ENCODE data around the gene AP4M1. TPM values are rescaled to one million over a fixed set of nuclear protein-coding genes. Genes with fewer than 3 reads are reported as not detected.

Gene AP4M1
- total RNA-seq, 4 donors from 2014 or later: 7.2 to 20.6 (median 9.8) TPM

GRCh38 chr7:100155553-100156317 lies 54.3 kb downstream of the AP4M1 start:
- ATAC-seq (ENCODE audit: low FRiP score): no peak
- TF ChIP-seq CTCF (IDR thresholded peaks at IDR 0.05): no peak
- no peak for DNase-seq (ENCODE audit: low spot score)

GRCh38 chr7:100156331-100157068 lies 55.1 kb downstream of the AP4M1 start:
- no peak for DNase-seq (ENCODE audit: low spot score)
- no peak for ATAC-seq (ENCODE audit: low FRiP score)
- TF ChIP-seq CTCF (IDR thresholded peaks at IDR 0.05): no peak

- no peak for DNase-seq (ENCODE audit: low spot score)
- no peak for ATAC-seq (ENCODE audit: low FRiP score)
- no peak for TF ChIP-seq CTCF (IDR thresholded peaks at IDR 0.05)
Observed at GRCh38 chr7:100157069-100157333, 55.6 kb downstream of the AP4M1 start.

GRCh38 chr7:100157334-100158228 lies 56.1 kb downstream of the AP4M1 start:
- DNase-seq (ENCODE audit: low spot score): peak; percentile 70
- peak; percentile 77 for ATAC-seq (ENCODE audit: low FRiP score)
- no peak for TF ChIP-seq CTCF (IDR thresholded peaks at IDR 0.05)

Small RNA genes within 50 kb of the gene (small RNA-seq; reads per million reads assigned to genes)
- gene MIR106B (30.0 reads per million, percentile 94 among the genes with 10 or more reads in this experiment), gene MIR25 (492 reads per million, percentile 98 among the genes with 10 or more reads in this experiment), gene MIR93 (66.5 reads per million, percentile 96 among the genes with 10 or more reads in this experiment)

Other genes starting within 250 kb of the AP4M1 start
- gene OR2AE1, start 224.6 kb upstream of the AP4M1 start, total RNA-seq: 1 to 10 TPM in 1 of 4 donors, under 1 TPM in 1, not detected in 2; 0.72 to 1.2 TPM
- 10 to 100 TPM; 28.8 to 45.2 (median 35.1) TPM for gene TRIM4, start 182.1 kb upstream of the AP4M1 start, total RNA-seq
- gene GJC3, start 172.0 kb upstream of the AP4M1 start, total RNA-seq: under 1 TPM in 2 of 4 donors, not detected in 2; 0.63 to 0.74 TPM
- gene AZGP1, start 125.6 kb upstream of the AP4M1 start, total RNA-seq: 100 to 1,000 TPM in 1 of 4 donors, 10 to 100 TPM in 3; 70.9 to 155 (median 92.1) TPM
- 10 to 100 TPM; 21.5 to 34.5 (median 28.0) TPM for gene ZKSCAN1, start 86.0 kb upstream of the AP4M1 start, total RNA-seq
- gene ZSCAN21, start 51.9 kb upstream of the AP4M1 start, total RNA-seq: 10 to 100 TPM; 11.4 to 14.7 (median 12.4) TPM
- 10 to 100 TPM; 14.5 to 25.4 (median 17.9) TPM for gene ZNF3, start 19.9 kb upstream of the AP4M1 start, total RNA-seq
- gene COPS6, start 12.7 kb upstream of the AP4M1 start, total RNA-seq: 10 to 100 TPM; 41.6 to 69.0 (median 50.0) TPM
- 10 to 100 TPM; 17.6 to 42.7 (median 28.7) TPM for gene MCM7, start 246 bp upstream of the AP4M1 start, total RNA-seq
- 10 to 100 TPM; 21.0 to 37.5 (median 30.3) TPM for gene TAF6, start 17.7 kb downstream of the AP4M1 start, total RNA-seq
- 10 to 100 TPM in 2 of 4 donors, 1 to 10 TPM in 2; 5.8 to 18.6 (median 9.6) TPM for gene CNPY4, start 18.0 kb downstream of the AP4M1 start, total RNA-seq
- gene MBLAC1, start 25.3 kb downstream of the AP4M1 start, total RNA-seq: 1 to 10 TPM; 1.3 to 2.9 (median 1.7) TPM
- 100 to 1,000 TPM; 183 to 194 (median 184) TPM for gene LAMTOR4, start 47.3 kb downstream of the AP4M1 start, total RNA-seq
- gene TRAPPC14, start 57.1 kb downstream of the AP4M1 start, total RNA-seq: 10 to 100 TPM in 2 of 4 donors, 1 to 10 TPM in 2; 5.7 to 13.2 (median 10.6) TPM
- 1 to 10 TPM in 2 of 4 donors, under 1 TPM in 2; 0.75 to 2.2 (median 1.1) TPM for gene GAL3ST4, start 67.0 kb downstream of the AP4M1 start, total RNA-seq
- gene GPC2, start 75.7 kb downstream of the AP4M1 start, total RNA-seq: under 1 TPM in 1 of 4 donors, not detected in 3; 0.48 TPM
- gene STAG3, start 76.3 kb downstream of the AP4M1 start, total RNA-seq: 1 to 10 TPM in 1 of 4 donors, under 1 TPM in 3; 0.28 to 1.7 (median 0.85) TPM
- 1 to 10 TPM in 2 of 4 donors, under 1 TPM in 1, not detected in 1; 0.74 to 2.2 (median 1.1) TPM for gene PVRIG, start 118.3 kb downstream of the AP4M1 start, total RNA-seq
- not detected for gene SPDYE3, start 206.1 kb downstream of the AP4M1 start, total RNA-seq

All from omental fat pad (tissue), 4 donors.